Activated CD8-positive, alpha-beta memory T cell treated with anti-CD3 and anti-CD28 coated beads, Interleukin-2, amount 50 U/mL, for 24 hours (primary cell): Measurements from ENCODE around the gene AP3S1.

Experiments used
- DNase-seq: peaks from one replicate; pipeline ENCODE4 v3.0.0-alpha.2; 2020; ENCODE audit errors: extremely low read depth

The AP3S1 gene

GRCh38 chr5:115940080-115940810 is 98.5 kb downstream of the AP3S1 start:
- DNase-seq = no peak

- no peak for DNase-seq
Measured at GRCh38 chr5:115941051-115941675, 99.4 kb downstream of the AP3S1 start.

GRCh38 chr5:115944501-115944900 is 102.8 kb downstream of the AP3S1 start:
- no peak for DNase-seq

GRCh38 chr5:115946655-115947054 is 104.9 kb downstream of the AP3S1 start:
- no peak for DNase-seq

DNA sequence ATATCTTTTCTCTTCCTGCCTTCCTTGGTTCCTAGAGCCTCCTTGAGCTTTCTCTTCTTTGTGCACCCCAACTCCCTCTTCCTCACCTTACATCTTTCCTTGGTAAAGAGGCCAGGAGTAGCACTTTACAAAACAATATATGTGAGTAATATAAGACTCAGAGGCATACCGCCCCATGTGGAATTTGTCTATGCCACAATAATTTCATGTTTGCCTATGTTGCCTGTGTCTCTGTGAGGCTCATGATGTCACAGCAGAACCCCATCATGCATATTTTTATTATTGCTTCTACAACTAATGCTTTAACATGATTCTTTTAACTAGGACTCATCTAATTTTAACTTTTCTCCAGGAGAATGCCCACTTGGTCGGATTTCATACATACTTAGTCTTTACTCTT is 105.5 kb downstream of the AP3S1 start:
- no peak for DNase-seq

DNA sequence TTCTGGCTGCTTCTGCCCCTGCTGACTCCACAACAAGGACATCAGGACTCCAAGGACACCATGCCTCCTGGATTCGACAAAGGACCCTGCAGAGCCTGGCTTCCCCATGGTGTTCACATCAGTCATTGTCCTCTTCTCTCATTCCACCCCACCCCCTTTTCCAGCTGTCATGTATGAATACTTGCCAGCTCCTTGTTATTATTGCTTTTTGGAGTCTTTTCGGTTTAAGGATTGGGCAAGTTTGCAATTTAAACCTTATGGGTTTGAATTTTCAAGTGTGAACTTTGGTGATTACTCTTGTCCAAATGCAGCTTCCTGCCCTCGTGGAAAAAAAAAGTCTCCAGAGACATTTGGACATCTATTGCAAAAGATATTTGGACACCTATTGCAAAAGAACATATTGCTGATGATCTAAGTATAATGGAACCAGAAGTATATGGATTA is 106.4 kb downstream of the AP3S1 start:
- no peak for DNase-seq

DNA sequence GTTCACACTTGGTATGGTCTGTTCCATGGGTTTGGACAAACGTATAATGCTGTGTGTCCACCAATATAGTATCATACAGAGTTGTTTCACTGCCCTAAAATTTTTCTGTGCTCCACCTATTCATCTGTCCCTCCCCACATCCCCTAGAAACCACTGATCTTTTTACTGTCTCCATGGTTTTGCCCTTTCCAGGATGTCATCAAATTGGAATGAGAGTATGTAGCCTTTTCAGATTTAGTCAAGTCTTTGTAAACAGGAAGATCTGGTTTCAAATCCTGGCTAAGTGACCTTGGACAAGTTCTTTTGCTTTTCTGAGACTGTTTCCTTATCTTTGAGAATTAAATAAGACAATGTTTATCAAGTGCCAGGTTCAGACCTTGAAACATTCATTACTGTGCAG is 107.4 kb downstream of the AP3S1 start:
- no peak for DNase-seq

DNA sequence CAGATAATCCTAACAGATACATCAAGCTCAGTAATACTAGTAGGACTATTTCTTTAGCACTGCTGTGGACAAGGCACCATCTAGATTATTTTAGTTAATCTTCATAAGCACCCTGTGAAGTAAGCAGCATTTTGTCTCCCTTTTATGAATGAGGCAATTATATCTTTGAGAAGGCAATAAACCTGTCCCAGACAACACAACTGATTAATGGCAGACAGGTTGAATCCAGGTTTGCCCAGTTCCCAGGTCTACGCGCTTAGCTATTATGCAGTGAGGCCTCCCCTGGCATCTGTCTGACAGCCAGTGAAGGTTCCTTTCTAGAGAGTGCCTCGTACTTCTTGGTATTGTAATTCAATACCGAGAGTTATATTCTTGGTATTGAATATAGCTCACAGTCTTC is 110.9 kb downstream of the AP3S1 start:
- DNase-seq = no peak

GRCh38 chr5:115954144-115954543 is 112.4 kb downstream of the AP3S1 start:
- no peak for DNase-seq

DNA sequence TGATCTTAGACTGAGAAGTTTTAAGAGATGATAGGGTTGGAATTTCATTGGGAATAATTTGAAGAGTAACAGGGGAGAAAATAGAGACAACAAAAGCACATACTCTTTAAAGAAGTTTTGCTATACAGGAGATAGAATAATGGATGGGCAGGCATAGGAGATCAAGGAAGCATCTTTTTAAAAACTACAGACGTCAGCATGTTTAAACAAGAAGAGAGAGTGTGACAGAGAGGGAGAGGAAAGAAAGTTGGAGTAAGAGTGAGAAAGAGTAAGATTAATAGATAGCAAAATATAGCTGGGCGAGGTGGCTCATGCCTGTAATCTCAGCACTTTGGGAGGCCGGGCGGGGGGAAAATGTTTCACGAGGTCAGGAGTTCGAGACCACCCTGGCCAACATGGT is 115.2 kb downstream of the AP3S1 start:
- no peak for DNase-seq

DNA sequence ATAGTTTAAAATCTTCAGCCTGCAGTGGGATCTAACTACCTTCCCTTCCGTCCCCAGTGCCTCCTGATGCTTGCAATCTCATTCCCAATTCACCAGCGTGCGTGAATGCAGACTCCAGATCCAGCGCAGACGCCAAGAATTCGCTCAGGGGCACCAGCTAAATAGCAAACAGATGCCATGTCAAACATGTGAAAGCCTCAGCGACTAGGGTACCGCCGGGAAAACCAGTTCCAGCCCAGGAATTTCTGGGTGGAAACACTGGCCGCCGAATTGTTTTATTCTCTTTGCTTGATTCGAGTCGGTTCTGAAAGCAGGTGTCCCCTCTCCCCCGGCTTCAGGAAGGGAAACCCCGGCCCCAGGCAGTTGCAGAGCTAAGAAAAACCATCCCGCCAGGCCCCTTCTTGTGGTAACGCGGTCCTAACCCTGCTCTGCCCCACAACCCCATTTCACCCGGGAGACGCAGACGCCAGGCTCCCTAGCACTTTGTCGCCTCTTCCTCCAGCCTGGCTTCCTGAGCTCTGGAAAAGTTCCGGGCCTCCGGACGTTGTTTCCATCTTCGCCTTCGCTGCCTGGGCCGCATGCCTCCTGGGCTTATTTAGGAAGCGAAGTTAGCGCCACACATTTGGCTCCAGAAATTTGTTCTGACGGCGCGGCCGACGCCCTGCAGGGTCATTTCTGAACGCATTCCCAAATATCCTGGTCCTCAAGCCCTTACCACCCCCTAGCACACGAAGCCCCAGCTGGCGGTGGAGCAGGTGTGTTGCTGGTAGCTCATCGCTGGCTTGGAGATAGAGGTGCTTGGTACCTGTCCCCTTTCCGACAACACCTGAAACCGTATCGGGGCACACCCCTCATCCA is 119.9 kb downstream of the AP3S1 start:
- DNase-seq = no peak

GRCh38 chr5:115962239-115962564 is 120.5 kb downstream of the AP3S1 start, which contains the start of gene LVRN:
Gene LVRN, plus strand, starts transcription at chr5:115962475. Its CDS starts 143 bp downstream, at chr5:115962618.
- no peak for DNase-seq

DNA sequence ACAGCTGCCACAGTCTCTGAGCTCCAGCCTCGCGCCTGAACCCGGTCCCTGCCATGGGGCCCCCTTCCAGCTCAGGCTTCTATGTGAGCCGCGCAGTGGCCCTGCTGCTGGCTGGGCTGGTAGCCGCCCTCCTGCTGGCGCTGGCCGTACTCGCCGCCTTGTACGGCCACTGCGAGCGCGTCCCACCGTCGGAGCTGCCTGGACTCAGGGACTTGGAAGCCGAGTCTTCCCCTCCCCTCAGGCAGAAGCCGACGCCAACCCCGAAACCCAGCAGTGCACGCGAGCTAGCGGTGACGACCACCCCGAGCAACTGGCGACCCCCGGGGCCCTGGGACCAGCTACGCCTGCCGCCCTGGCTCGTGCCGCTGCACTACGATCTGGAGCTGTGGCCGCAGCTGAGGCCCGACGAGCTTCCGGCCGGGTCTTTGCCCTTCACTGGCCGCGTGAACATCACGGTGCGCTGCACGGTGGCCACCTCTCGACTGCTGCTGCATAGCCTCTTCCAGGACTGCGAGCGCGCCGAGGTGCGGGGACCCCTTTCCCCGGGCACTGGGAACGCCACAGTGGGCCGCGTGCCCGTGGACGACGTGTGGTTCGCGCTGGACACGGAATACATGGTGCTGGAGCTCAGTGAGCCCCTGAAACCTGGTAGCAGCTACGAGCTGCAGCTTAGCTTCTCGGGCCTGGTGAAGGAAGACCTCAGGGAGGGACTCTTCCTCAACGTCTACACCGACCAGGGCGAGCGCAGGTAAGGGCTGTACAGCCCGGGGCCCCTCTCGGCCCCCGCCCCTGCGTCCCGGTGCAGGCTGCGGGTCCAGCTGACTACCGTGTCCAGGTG is 121.0 kb downstream of the AP3S1 start:
- DNase-seq = no peak

DNA sequence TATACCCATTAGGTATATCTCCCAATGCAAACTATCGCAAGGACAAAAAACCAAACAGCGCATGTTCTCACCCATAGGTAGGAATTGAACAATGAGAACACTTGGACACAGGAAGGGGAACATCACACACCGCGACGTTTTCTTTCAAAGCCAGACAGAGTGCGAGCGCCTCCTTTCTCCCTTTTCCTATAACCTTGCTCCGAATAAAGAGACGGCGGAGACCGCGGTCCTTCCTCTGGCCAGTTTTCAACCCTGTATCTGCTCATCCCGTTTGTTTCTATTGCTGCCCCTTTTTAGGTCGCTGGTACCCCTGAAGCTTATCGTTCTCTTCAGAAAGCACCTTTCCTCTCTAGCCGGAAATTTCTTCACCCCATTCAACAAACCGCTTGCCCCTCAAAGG is 121.8 kb downstream of the AP3S1 start:
- no peak for DNase-seq
